Hepatocyte (in vitro differentiated cells): ENCODE measurements around the gene MPND. TPM values are rescaled to one million over a fixed set of nuclear protein-coding genes. Genes with fewer than 3 reads are reported as not detected.

Experiments used
- DNase-seq: peaks from one replicate; pipeline ENCODE4 v3.0.0-alpha.2; 2016; ENCODE audit warnings: low spot score
- H2AFZ ChIP-seq: fragments of 200-600 bp; sonication (generic); 2 replicates; pipeline ENCODE4 v1.6.0; 2016; ENCODE audit warnings: antibody characterized with exemption, mild to moderate bottlenecking
- H3K27ac ChIP-seq: fragments of 200-600 bp; sonication (generic); 2 replicates; pipeline ENCODE4 v1.5.1; 2016; ENCODE audit warnings: mild to moderate bottlenecking
- H3K27me3 ChIP-seq: fragments of 200-600 bp; sonication (generic); 2 replicates; pipeline ENCODE4 v1.6.1; 2016
- H3K36me3 ChIP-seq: fragments of 200-600 bp; sonication (generic); replicated peaks from 2 replicates; pipeline ENCODE4 v1.5.1; 2016; ENCODE audit warnings: low read depth; ENCODE audit not compliant: insufficient read depth
- H3K4me1 ChIP-seq: fragments of 200-600 bp; sonication (generic); 2 replicates; pipeline ENCODE4 v1.5.1; 2016; ENCODE audit warnings: mild to moderate bottlenecking, moderate library complexity; ENCODE audit not compliant: insufficient read depth
- H3K4me2 ChIP-seq: fragments of 200-600 bp; sonication (generic); 2 replicates; pipeline ENCODE4 v1.6.0; 2016
- H3K4me3 ChIP-seq: fragments of 200-600 bp; sonication (generic); 2 replicates; pipeline ENCODE4 v1.5.1; 2016; ENCODE audit warnings: mild to moderate bottlenecking
- H3K79me2 ChIP-seq: fragments of 200-600 bp; sonication (generic); 2 replicates; pipeline ENCODE4 v1.6.0; 2017; ENCODE audit warnings: mild to moderate bottlenecking
- H3K9me2 ChIP-seq: fragments of 200-600 bp; sonication (generic); replicated peaks from 2 replicates; pipeline ENCODE4 v1.6.0; 2017; ENCODE audit warnings: mild to moderate bottlenecking; ENCODE audit not compliant: insufficient read depth
- H3K9me3 ChIP-seq: fragments of 200-600 bp; sonication (generic); 2 replicates; pipeline ENCODE4 v1.5.1; 2016; ENCODE audit warnings: low read depth, mild to moderate bottlenecking
- H4K20me1 ChIP-seq: fragments of 200-600 bp; sonication (generic); 2 replicates; pipeline ENCODE4 v1.6.0; 2016; ENCODE audit warnings: mild to moderate bottlenecking; ENCODE audit not compliant: insufficient read depth, poor library complexity, severe bottlenecking
- CTCF ChIP-seq: fragments of 200-600 bp; sonication (generic); IDR thresholded peaks from 2 replicates; pipeline ENCODE4 v1.5.1; 2016; ENCODE audit warnings: antibody characterized with exemption, mild to moderate bottlenecking; ENCODE audit not compliant: poor library complexity
- EZH2 ChIP-seq: fragments of 200-600 bp; sonication (generic); IDR thresholded peaks from 2 replicates; pipeline ENCODE4 v1.6.1; 2016; ENCODE audit warnings: antibody characterized with exemption, mild to moderate bottlenecking, borderline replicate concordance
- EZH2phosphoT487 ChIP-seq: fragments of 200-600 bp; sonication (generic); IDR thresholded peaks from one replicate; pipeline ENCODE4 v1.6.1; 2018; ENCODE audit warnings: antibody characterized with exemption, mild to moderate bottlenecking, low read depth, moderate library complexity; ENCODE audit not compliant: unreplicated experiment, severe bottlenecking
- WGBS: methylation state at CpG from one replicate; pipeline ENCODE4 v1.1.6; 2016; ENCODE audit warnings: low lambda C conversion rate; ENCODE audit errors: missing lambda C conversion rate; 5-methylcytosine and 5-hydroxymethylcytosine counted together
- polyA plus RNA-seq: library from polyadenylated mRNA; unstranded; fragments of >200 nt; fragmentation: Nextera tagmentation; extraction: Ambion mirVana; gene quantifications from 2 replicates; pipeline ENCODE4 v1.2.1, GENCODE V29; 2016
- total RNA-seq: library from RNA; depleted of rRNA; stranded (reverse); fragments of >200 nt; gene quantifications from 2 replicates; pipeline ENCODE4 v1.2.3, GENCODE V29; 2014

MPND gene
- total and polyA plus RNA-seq, 2 experiments from 2014 or later, result 16.6 to 21.9 TPM

- Histone ChIP-seq H3K4me2 (no peak overlapping the region), H2AFZ (no peak overlapping the region), H3K79me2 (no peaks in the 10 kb centered on the region), H3K9me3 (no peaks in the 10 kb centered on the region), H4K20me1 (no peaks in the 10 kb centered on the region), H3K27me3 (no peaks in the 10 kb centered on the region), H3K9me2 (no peaks in the 10 kb centered on the region), H3K27ac (peak overlapping the region; percentile 75), H3K36me3 (no peaks in the 10 kb centered on the region), H3K4me1 (peaks cover 20% of the 10 kb centered on the region), H3K4me3 (no peak overlapping the region)
- DNase-seq, result no peak
- TF ChIP-seq CTCF, result no peak
- no peak for TF ChIP-seq EZH2
- TF ChIP-seq EZH2phosphoT487, result no peak
- 80% methylated on average over 13 of the region's 13 CpGs for WGBS
Measured at GRCh38 chr19:4359627-4360000, 16.3 kb downstream of the MPND start.

- peaks cover 20% of the 10 kb centered on the region for H3K4me1 ChIP-seq
- H2AFZ ChIP-seq, result no peak overlapping the region
- no peak for DNase-seq
- no peaks in the 10 kb centered on the region for H3K36me3 ChIP-seq
- no peaks in the 10 kb centered on the region for H3K27me3 ChIP-seq
- TF ChIP-seq CTCF, result no peak
- TF ChIP-seq EZH2, result no peak
- TF ChIP-seq EZH2phosphoT487, result no peak
- H3K9me3 ChIP-seq, result no peaks in the 10 kb centered on the region
- H3K9me2 ChIP-seq, result no peaks in the 10 kb centered on the region
- H3K4me2 ChIP-seq, result no peak overlapping the region
- WGBS, result 54% methylated on average over 9 of the region's 9 CpGs
- H3K27ac ChIP-seq, result peak overlapping the region; percentile 75
- H3K79me2 ChIP-seq, result no peaks in the 10 kb centered on the region
- H3K4me3 ChIP-seq, result no peak overlapping the region
- no peaks in the 10 kb centered on the region for H4K20me1 ChIP-seq
Measured at GRCh38 chr19:4360081-4360569, 16.8 kb downstream of the MPND start.

GRCh38 chr19:4360641-4361151 lies 17.3 kb downstream of the MPND start:
- no peak overlapping the region for H3K4me2 ChIP-seq
- H3K9me2 ChIP-seq, result no peaks in the 10 kb centered on the region
- H2AFZ ChIP-seq, result no peak overlapping the region
- H3K36me3 ChIP-seq, result no peaks in the 10 kb centered on the region
- no peak overlapping the region for H3K4me3 ChIP-seq
- DNase-seq, result peak; percentile 52
- H3K79me2 ChIP-seq, result no peaks in the 10 kb centered on the region
- H4K20me1 ChIP-seq, result no peaks in the 10 kb centered on the region
- TF ChIP-seq EZH2phosphoT487 (no peak), CTCF (peak; percentile 7)
- H3K4me1 ChIP-seq, result peaks cover 20% of the 10 kb centered on the region
- no peaks in the 10 kb centered on the region for H3K9me3 ChIP-seq
- 71% methylated on average over 12 of the region's 12 CpGs for WGBS
- H3K27me3 ChIP-seq, result no peaks in the 10 kb centered on the region
- H3K27ac ChIP-seq, result peak overlapping the region; percentile 75
